HG03558 (cell line): Measurements from ENCODE around the gene OTUB1.
"Not testable (repeated sequence)": the region's sequence is repeated elsewhere in the genome, so short reads cannot be mapped to it uniquely, and the experiment has no call there.

Experiments used
- ATAC-seq: cut with Tn5 transposase; IDR thresholded peaks from one replicate; pipeline ENCODE4 v1.9.1; 2021; ENCODE audit warnings: moderate number of reproducible peaks; ENCODE audit not compliant: unreplicated experiment; ENCODE audit errors: extremely low read depth

The OTUB1 gene

GRCh38 chr11:64039012-64039665 is 52.9 kb downstream of the OTUB1 start:
- ATAC-seq, result no peak

DNA sequence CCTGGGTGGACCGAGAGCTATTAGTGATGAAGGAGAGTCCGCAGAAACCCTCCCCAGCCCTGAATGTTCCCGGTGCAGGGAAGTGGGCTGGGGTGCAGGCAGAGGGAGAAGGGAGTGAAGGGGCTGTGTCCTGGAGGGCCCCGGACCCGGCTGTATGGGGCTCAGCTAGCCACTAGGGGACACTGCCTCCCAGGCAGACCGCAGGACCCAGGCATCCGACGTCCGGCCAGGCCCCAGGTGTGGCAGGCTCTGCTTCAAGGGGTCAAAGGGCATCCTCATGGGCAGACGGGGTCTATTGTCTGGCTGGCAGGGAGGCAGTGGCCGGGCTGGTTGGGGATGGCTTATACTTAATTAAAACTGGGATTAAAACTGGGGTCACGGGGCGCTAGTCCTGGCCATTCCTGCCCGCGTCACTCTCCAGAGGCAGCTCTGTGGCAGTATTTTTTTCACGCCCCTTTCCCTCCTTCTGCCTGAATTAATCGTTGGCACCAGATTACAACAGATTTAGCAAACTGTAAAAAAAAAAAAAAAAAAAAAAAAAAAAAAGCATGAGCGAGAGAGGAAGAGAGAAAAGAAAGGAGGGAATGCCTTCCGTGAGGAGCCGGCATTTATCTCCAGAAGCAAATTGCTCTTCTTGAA is 54.6 kb downstream of the OTUB1 start:
- ATAC-seq, result no peak

GRCh38 chr11:64041846-64042245 is 55.6 kb downstream of the OTUB1 start:
- ATAC-seq, result no peak

- no peak for ATAC-seq
Observed at GRCh38 chr11:64042301-64042700, 56.1 kb downstream of the OTUB1 start.

DNA sequence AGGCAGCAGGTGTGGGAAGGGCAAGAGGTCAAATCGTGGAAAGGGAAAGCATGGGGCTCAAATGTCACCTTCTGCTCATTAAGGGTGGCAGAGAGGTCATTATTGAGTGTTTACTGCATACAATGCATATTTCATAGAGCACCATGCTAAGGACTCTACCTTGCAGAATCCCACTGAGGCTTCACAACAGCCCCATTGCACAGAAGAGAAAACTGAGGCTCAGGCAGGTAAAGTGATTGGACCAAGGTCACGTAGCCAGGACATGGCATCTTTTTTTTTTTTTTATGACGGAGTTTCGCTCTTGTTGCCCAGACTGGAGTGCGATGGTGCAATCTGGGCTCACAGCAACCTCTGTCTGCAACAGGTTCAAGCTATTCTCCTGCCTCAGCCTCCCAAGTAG is 57.3 kb downstream of the OTUB1 start:
- no peak for ATAC-seq

GRCh38 chr11:64044730-64045393 is 58.6 kb downstream of the OTUB1 start:
- ATAC-seq, result no peak

- no peak for ATAC-seq
Observed at GRCh38 chr11:64045700-64046099, 59.5 kb downstream of the OTUB1 start.

DNA sequence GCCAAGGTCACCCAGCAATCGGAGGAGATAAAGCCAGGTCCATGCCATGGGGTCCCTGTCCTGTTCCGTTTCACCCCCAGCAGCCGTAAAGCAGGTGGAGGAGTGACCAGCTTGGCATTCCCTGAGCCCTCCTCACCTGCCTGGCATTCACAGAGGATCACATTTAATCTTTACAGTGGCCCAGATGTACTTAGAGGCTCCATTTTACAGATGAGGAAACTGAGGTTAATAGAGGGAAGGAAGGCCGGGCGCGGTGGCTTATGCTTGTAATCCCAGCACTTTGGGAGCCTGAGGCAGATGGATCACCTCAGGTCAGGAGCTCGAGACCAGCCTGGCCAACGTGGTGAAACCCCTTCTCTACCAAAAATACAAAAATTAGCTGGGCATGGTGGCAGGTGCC is 61.1 kb downstream of the OTUB1 start:
- not testable (repeated sequence) for ATAC-seq
